NCI-H187 (cell line): ENCODE results near the gene EIF2AK2.

Source experiments
- DNase-seq, 2 experiments: peaks; one replicate each; lab custom pipeline; 2025; lab: John Stamatoyannopoulos, UW

EIF2AK2 gene

GRCh38 chr2:37100054-37100453 is 56.7 kb downstream of the EIF2AK2 start:
- DNase-seq: no peak

GRCh38 chr2:37098416-37099118 is 58.2 kb downstream of the EIF2AK2 start:
- no peak for DNase-seq

- no peak for DNase-seq
Measured at GRCh38 chr2:37096568-37096967, 60.2 kb downstream of the EIF2AK2 start.

DNA sequence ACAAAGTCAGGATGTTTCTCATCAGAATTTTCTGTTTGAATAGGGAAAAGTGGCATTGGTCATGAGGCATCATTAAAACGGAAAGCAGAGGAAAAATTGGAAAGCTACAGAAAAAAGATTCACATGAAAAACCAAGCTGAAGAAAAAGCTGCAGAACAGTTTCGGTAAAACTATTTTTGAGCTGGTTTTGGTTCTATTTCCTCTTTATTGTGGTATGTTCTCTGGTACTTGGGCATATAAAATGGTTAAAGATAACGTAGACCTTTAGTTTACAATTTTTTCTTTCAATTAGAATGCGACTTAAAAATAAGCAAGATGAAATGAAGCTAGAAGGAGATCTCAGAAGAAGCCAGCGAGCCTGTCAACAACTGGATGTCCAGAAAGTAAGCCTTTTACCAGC is 64.9 kb downstream of the EIF2AK2 start:
- no peak for DNase-seq

DNA sequence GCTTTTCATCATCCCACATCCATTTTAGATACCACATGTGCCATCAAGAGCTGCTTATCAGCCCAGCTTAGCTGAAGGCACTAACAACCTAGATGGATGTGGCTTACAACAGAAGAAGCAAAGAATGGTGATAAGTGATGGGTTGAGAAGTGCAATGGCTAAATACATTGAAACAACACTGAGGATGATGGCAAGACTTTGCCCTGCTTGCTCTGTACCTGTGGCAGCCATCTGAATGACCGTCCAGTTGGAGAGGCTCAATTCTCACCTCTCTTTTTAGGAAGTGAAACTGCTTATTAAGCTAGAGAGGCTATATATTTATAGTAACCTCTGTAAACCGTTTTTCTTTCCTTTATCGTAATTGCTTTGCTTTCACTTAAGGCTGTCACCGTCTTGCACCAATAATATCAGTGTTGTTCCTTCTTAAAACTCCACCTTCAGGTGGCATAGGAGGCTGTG is 66.7 kb downstream of the EIF2AK2 start:
- no peak for DNase-seq

DNA sequence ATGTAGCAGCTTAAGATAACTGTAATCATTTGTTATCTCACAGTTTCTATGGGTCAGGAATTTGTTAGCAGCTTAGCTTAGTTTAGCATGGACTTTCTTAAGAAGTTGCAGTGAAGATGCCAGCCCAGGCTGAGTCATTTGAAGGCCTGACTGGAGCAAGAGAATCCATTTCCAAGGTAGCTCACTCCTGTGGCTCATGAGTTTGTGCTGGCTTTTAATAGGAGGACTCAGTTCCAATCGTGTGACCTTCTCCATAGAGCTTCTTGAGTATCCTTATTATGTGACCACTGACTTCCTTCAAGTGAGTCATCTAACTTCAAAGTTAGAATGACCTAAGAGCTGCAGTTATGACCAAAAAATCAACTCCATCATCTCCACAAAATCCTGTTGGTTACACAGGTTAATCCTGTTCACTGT is 71.0 kb downstream of the EIF2AK2 start:
- DNase-seq: no peak

GRCh38 chr2:37084797-37085196 is 72.0 kb downstream of the EIF2AK2 start:
- no peak for DNase-seq

DNA sequence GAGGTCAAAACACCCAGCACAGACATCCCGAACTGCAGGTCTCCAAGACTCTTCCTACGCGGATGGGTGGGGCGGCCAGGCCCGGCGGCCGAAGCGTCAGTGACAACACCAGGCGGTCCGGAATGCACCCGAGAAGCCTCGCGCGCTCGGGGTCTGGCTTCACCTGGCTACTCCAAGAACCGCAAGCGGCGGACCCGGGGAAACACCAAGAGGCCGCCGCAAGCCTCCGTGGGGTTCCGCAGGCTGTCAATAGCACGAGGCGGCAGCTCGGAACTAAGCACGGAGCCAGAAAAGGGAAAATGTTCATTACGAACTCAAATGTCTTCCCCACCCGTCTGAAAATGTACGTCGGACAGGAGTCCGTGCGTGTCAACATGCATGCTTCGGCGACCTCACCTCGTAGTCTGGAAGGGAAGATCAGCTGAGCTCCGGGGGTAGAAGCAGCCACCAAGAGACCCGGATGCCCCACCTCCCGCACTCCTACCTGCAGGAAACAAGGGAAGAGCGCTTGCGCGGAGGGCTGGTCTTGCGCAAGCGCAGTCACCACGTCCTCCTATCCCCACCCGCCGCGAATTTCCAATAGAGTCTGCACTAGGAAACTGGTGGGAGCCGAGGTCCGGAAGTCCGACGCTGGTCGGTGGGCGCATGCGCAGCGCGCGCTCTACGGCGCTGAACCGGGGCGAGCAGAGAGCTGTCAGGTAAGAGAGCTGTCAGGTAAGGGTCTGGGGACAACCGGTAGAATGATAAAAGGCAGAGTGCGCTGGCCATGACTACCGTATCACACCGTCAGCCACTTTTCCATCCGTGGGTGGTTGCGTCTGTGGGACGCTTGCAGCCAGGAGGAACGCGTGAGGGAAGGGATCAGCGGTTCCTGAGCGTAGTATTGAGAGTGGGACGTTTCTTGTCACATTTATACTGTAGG is 72.6 kb downstream of the EIF2AK2 start, which contains the start of the genes GPATCH11 and HEATR5B:
GPATCH11 (plus strand) TSS at position 646 of the 922 bp plus-strand sequence. CDS start 3,864 bp downstream, outside the sequence.
HEATR5B (minus strand) TSS at position 500 of the 922 bp plus-strand sequence. CDS start 958 bp downstream, outside the sequence.
- DNase-seq: peak; percentile 97 to 98

DNA sequence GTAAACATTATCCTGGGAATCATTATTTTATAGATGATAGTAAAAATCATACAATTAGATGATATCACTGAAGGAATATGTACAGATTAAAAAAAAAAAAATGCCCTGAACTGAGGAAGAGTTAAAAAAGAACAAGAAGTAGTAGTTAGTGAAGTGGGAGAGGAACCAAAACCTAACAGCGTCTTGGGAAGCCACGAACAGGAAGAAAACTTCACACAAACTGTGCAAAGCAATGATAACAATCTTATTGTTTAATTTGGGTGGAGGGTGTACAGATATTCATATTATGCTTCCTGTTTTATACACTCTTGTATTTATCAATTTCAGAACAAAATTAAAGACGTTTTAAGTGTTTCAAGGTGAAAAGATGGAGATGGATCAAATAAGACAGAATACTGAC is 76.1 kb downstream of the EIF2AK2 start:
- no peak for DNase-seq

- no peak for DNase-seq
Measured at GRCh38 chr2:37080266-37080665, 76.5 kb downstream of the EIF2AK2 start.

- no peak for DNase-seq
Measured at GRCh38 chr2:37070931-37071330, 85.8 kb downstream of the EIF2AK2 start.

GRCh38 chr2:37068686-37069085 is 88.1 kb downstream of the EIF2AK2 start:
- no peak for DNase-seq

DNA sequence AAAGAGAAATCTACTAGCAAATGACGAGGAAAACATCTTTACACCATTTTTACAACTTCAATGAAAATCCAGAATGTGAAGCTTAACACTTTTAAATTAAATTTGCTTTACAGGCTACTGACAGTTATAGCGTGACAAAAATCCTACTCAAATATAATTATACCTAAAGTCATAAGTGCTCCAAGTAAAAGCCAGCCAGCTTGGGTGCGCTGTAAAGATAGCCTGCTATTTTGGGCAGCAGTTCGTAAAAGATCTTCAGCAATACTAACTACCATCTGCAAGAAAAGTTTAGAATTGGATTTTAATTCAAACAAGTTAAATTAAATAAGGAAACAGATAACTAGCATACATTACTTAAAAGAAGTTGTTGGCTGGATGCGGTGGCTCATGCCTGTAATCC is 95.0 kb downstream of the EIF2AK2 start:
- DNase-seq: no peak

GRCh38 chr2:37061013-37061711 is 95.6 kb downstream of the EIF2AK2 start:
- no peak for DNase-seq

DNA sequence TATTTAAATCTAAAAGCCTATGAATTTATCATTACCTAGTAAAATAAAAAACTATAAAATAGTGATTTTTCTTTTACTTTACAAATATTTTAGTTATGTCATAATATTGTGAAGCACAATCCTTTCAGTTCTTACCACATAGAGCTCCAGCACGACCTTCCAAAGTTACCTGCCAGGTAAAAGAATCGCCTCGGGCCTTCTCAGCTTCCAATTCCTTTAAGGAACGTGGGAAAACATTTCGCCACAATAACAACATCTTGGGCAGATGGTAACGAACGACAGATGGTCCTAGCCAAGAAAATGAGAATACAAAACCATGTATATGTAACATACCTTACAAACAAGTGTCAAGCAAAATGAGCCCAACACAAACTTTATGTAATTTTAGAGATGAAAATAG is 96.3 kb downstream of the EIF2AK2 start:
- no peak for DNase-seq

- no peak for DNase-seq
Measured at GRCh38 chr2:37059841-37060240, 96.9 kb downstream of the EIF2AK2 start.

DNA sequence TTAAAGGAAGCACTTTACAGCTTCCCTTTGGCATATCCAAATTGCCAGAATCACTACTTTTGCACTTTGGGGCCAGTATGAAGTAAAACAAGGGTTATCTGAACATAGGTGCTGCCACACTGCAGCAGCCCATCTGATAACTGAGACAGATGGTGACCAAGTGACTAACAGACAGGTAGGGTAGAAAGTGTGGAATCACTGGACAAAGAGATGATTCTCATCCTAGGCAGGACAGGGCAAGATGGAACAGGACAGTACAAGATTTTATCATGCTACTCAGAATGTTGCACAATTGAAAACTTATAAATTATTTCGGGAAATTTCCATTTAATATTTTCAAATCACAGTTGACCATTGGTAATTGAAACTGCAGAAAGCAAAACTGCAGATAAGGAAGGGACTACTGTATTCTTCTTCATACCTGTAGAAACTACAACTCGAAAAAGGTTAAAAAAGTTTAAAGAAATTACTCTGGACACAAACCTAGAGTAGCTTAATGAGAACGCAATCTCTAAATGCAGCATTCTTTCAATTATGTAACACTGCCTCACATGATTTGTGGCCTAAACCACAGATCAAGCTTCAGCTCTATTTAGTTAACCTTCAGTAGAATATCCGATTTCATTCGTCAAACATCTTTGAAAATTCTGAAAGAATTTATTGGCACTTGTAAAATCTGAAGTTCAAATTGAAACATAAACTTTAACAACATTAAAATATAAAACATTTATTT is 104.0 kb downstream of the EIF2AK2 start:
- DNase-seq: no peak
